ENCODE data around the gene PKD1L1.

GRCh38 chr7:47806701-47807103, 141.6 kb downstream of the PKD1L1 start:
- TF ChIP-seq CTCF (IDR thresholded peaks at IDR 0.05) (no peak), POLR2A (IDR thresholded peaks at IDR 0.05) (no peak)

All from suprapubic skin (tissue), 3 donors.